OCI-LY1 (cell line): ENCODE measurements around the gene SETD5.

Experiments used
- H2AFZ ChIP-seq: fragments of 200-600 bp; sonication (generic), shearing (Covaris generic); 2 replicates; pipeline ENCODE4 v1.6.0; 2014; ENCODE audit warnings: antibody characterized with exemption, mild to moderate bottlenecking, low read length
- H3F3A ChIP-seq: fragments of 200-600 bp; sonication (generic), shearing (Covaris generic); 2 replicates; pipeline ENCODE4 v1.6.0; 2014; ENCODE audit warnings: mild to moderate bottlenecking, antibody characterized with exemption, low read length, moderate library complexity; ENCODE audit not compliant: insufficient read depth
- H3K27ac ChIP-seq: fragments of 200-600 bp; sonication (generic); 2 replicates; pipeline ENCODE4 v1.5.1; 2014; ENCODE audit warnings: low read length, mixed run types, mild to moderate bottlenecking, low read depth; ENCODE audit not compliant: poor library complexity, severe bottlenecking
- H3K27me3 ChIP-seq: fragments of 200-600 bp; sonication (generic); 2 replicates; pipeline ENCODE4 v1.6.0; 2014; ENCODE audit warnings: antibody characterized with exemption, mild to moderate bottlenecking, low read length, moderate library complexity; ENCODE audit not compliant: insufficient read depth
- H3K36me3 ChIP-seq: fragments of 200-600 bp; sonication (generic); 2 replicates; pipeline ENCODE4 v1.6.1; 2014; ENCODE audit warnings: mild to moderate bottlenecking, antibody characterized with exemption, low read length, moderate library complexity, mixed read lengths; ENCODE audit not compliant: insufficient read depth
- H3K4me1 ChIP-seq: fragments of 200-600 bp; sonication (generic); 2 replicates; pipeline ENCODE4 v1.5.1; 2014; ENCODE audit warnings: mild to moderate bottlenecking, low read length, moderate library complexity; ENCODE audit not compliant: insufficient read depth, severe bottlenecking
- H3K4me2 ChIP-seq: fragments of 200-600 bp; sonication (generic), shearing (Covaris generic); 2 replicates; pipeline ENCODE4 v1.6.1; 2014; ENCODE audit warnings: low read length
- H3K4me3 ChIP-seq: fragments of 200-600 bp; sonication (generic); 2 replicates; pipeline ENCODE4 v1.5.1; 2014; ENCODE audit warnings: low read length, low read depth, mild to moderate bottlenecking, mixed read lengths; ENCODE audit not compliant: poor library complexity, severe bottlenecking
- H3K79me2 ChIP-seq: fragments of 200-600 bp; shearing (Covaris generic); 2 replicates; pipeline ENCODE4 v1.6.1; 2016; ENCODE audit warnings: mixed run types, low read length, mixed read lengths; ENCODE audit not compliant: insufficient read depth
- H3K9ac ChIP-seq: fragments of 200-600 bp; sonication (generic), shearing (Covaris generic); 2 replicates; pipeline ENCODE4 v1.6.1; 2014; ENCODE audit warnings: mild to moderate bottlenecking, low read length, mixed read lengths
- H3K9me2 ChIP-seq: fragments of 200-600 bp; sonication (generic), shearing (Covaris generic); 2 replicates; pipeline ENCODE4 v1.6.1; 2014; ENCODE audit warnings: low read depth, mild to moderate bottlenecking, low read length, mixed read lengths
- H3K9me3 ChIP-seq: fragments of 200-600 bp; shearing (Covaris generic); 2 replicates; pipeline ENCODE4 v1.6.1; 2014; ENCODE audit warnings: low read length, mixed read lengths
- H4K20me1 ChIP-seq: fragments of 200-600 bp; sonication (generic), shearing (Covaris generic); 2 replicates; pipeline ENCODE4 v1.6.0; 2016; ENCODE audit warnings: mild to moderate bottlenecking, low read length; ENCODE audit not compliant: insufficient read depth
- EZH2 ChIP-seq: fragments of 200-600 bp; sonication (generic), shearing (Covaris generic); IDR thresholded peaks from 2 replicates; pipeline ENCODE4 v1.8.0; 2017; ENCODE audit warnings: borderline replicate concordance, mixed run types, mild to moderate bottlenecking, antibody characterized with exemption, low read length, moderate library complexity, mixed read lengths
- TF ChIP-seq, protein P1 (sequence below): fragments of 200-600 bp; sonication (generic), shearing (Covaris generic); IDR thresholded peaks from 2 replicates; pipeline ENCODE4 v1.5.1; 2017; ENCODE audit warnings: mild to moderate bottlenecking, antibody characterized with exemption, low read length, moderate library complexity, mixed read lengths

Gene SETD5

DNA sequence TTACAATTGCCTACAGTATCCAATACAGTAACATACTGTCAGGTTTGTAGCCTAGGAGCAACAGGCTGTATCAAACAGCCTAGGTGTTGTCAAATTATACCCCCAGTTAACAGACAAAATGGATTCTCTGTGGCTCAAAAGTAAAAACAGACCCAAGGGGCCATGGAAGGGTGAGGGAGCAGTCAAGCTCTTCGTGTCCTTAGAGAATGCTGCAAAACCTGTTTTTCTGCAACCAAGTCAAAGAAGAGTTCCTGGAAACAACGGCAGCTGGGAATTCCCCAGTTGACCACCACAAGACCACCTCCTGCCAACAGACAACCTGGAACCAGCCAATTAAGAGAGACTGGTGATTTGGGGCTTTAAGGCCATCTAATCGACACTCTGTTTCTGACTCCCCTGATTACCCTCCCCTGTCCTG lies 45.7 kb upstream of the SETD5 start:
- TF ChIP-seq EZH2, result no peak
- TF ChIP-seq, protein P1, sequence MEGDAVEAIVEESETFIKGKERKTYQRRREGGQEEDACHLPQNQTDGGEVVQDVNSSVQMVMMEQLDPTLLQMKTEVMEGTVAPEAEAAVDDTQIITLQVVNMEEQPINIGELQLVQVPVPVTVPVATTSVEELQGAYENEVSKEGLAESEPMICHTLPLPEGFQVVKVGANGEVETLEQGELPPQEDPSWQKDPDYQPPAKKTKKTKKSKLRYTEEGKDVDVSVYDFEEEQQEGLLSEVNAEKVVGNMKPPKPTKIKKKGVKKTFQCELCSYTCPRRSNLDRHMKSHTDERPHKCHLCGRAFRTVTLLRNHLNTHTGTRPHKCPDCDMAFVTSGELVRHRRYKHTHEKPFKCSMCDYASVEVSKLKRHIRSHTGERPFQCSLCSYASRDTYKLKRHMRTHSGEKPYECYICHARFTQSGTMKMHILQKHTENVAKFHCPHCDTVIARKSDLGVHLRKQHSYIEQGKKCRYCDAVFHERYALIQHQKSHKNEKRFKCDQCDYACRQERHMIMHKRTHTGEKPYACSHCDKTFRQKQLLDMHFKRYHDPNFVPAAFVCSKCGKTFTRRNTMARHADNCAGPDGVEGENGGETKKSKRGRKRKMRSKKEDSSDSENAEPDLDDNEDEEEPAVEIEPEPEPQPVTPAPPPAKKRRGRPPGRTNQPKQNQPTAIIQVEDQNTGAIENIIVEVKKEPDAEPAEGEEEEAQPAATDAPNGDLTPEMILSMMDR, result no peak
- Histone ChIP-seq H3K4me3 (no peak overlapping the region), H4K20me1 (no peaks in the 10 kb centered on the region), H3K9me3 (no peaks in the 10 kb centered on the region), H3K4me2 (no peak overlapping the region), H3F3A (peaks cover 4% of the 10 kb centered on the region; the same call in 1 of the 2 replicates), H2AFZ (no peak overlapping the region), H3K4me1 (peaks cover 20% of the 10 kb centered on the region), H3K9me2 (no peaks in the 10 kb centered on the region), H3K36me3 (no peaks in the 10 kb centered on the region), H3K27ac (no peak overlapping the region), H3K9ac (no peak overlapping the region), H3K79me2 (no peaks in the 10 kb centered on the region), H3K27me3 (no peaks in the 10 kb centered on the region)

DNA sequence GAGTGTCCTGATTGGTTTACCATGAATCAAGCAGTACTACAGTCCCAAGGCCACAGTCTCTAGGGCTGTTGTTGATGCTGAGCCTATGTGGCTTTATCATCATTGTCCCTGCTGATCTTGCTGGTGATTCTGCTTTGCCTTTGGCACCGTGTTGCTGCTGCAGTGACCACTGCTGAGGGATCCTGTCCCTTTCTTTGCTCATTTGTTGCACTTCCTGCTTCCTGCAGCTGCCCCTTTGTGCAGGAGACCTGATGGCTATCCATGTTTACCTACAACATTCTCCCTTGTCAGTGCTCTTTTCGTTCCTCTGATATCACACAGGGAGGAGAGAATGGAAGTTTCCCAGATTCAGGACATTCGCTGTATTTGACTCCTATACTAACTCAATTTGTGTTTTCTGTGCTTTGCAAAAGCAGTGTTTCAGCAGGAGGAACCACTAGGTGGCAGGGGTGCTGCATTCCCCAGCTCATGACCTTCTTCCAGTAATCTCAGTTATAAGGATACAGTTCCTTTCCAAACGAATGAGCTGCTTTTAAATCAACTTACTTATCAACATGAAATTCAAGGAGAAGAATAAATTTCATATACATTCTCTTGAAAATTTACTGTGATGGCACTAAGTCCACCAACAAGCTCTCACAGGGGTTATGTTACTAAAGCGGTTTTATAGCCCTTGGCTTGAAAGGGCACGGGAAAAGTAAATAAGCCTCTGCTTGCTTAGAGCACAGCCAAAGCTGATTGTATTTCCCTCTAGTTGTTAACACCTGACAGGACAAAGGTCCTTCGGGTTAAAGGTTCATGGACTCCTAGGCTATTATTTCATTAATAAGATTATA lies 44.3 kb upstream of the SETD5 start:
- no peaks in the 10 kb centered on the region for H3K36me3 ChIP-seq
- H3K4me3 ChIP-seq, result no peak overlapping the region
- peaks cover 4% of the 10 kb centered on the region; the same call in 1 of the 2 replicates for H3F3A ChIP-seq
- TF ChIP-seq, protein P1, result peak; percentile 98
- no peak for TF ChIP-seq EZH2
- peak overlapping the region; percentile 13; the same call in 1 of the 2 replicates for H3K4me2 ChIP-seq
- H3K79me2 ChIP-seq, result no peaks in the 10 kb centered on the region
- no peaks in the 10 kb centered on the region for H3K27me3 ChIP-seq
- peak overlapping the region; percentile 69 for H3K27ac ChIP-seq
- no peak overlapping the region for H2AFZ ChIP-seq
- H3K4me1 ChIP-seq, result peaks cover 20% of the 10 kb centered on the region
- H3K9ac ChIP-seq, result no peak overlapping the region
- H4K20me1 ChIP-seq, result no peaks in the 10 kb centered on the region
- H3K9me2 ChIP-seq, result no peaks in the 10 kb centered on the region
- H3K9me3 ChIP-seq, result no peaks in the 10 kb centered on the region

DNA sequence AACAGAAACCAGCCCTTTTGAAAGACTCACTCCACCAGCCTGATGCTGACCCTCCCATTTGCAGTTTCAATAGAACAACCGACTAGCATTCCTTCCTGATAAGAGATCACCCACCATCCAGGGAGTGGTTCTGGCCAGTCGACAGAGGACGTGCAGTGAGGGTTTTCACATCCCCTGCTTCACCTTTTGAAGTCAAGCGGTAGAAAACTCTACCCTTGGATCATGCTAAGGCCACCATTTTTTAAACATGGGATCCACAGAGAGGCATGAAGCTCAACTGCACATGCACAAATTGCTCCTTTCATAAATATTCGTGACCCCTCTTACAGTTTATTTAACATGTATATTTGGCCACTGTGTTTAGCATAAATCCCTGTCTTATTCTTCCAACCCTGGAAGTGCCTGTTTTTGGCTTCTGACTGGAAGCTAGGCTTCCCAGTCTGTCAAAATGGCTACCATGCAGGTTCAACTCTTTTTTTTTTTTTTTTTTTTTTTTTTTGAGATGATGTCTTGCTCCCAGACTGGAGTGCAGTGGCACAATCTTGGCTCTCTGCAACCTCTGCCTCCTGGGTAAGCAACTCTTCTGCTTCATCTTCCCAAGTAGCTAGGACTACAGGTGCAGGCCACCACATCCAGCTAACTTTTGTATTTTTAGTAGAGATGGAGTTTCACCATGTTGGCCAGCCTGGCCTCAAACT lies 35.6 kb upstream of the SETD5 start:
- no peak overlapping the region for H3K27ac ChIP-seq
- peak overlapping the region; percentile 73 for H3K4me3 ChIP-seq
- TF ChIP-seq, protein P1, result no peak
- no peak for TF ChIP-seq EZH2
- peaks cover 24% of the 10 kb centered on the region for H3K36me3 ChIP-seq
- no peaks in the 10 kb centered on the region for H4K20me1 ChIP-seq
- no peaks in the 10 kb centered on the region for H3F3A ChIP-seq
- no peaks in the 10 kb centered on the region for H3K9me3 ChIP-seq
- peaks cover 20% of the 10 kb centered on the region for H3K4me1 ChIP-seq
- no peak overlapping the region; the same call in 1 of the 2 replicates for H3K9ac ChIP-seq
- no peak overlapping the region for H2AFZ ChIP-seq
- peaks cover 9% of the 10 kb centered on the region; the same call in 1 of the 2 replicates for H3K79me2 ChIP-seq
- H3K9me2 ChIP-seq, result no peaks in the 10 kb centered on the region
- H3K27me3 ChIP-seq, result no peaks in the 10 kb centered on the region
- peak overlapping the region; percentile 68 for H3K4me2 ChIP-seq
